GM23248 (cell line): Measurements from ENCODE around the gene CDH4. TPM values are rescaled to one million over a fixed set of nuclear protein-coding genes. Genes with fewer than 3 reads are reported as not detected.

Source experiments
- DNase-seq: peaks from one replicate; pipeline ENCODE4 v3.0.0-alpha.2; 2015
- H2AFZ ChIP-seq: fragments of 200-600 bp; sonication (generic); 2 replicates; pipeline ENCODE4 v1.6.1; 2016; ENCODE audit warnings: antibody characterized with exemption
- H3F3A ChIP-seq: fragments of 200-600 bp; sonication (generic); 2 replicates; pipeline ENCODE4 v1.6.1; 2016; ENCODE audit warnings: mild to moderate bottlenecking, antibody characterized with exemption, mixed run types; ENCODE audit not compliant: insufficient read depth
- H3K27ac ChIP-seq: fragments of 200-600 bp; sonication (generic); 2 replicates; pipeline ENCODE4 v1.5.1; 2016; ENCODE audit warnings: mild to moderate bottlenecking
- H3K27me3 ChIP-seq: fragments of 200-600 bp; sonication (generic); replicated peaks from 2 replicates; pipeline ENCODE4 v1.6.1; 2016; ENCODE audit warnings: mild to moderate bottlenecking; ENCODE audit not compliant: insufficient read depth
- H3K36me3 ChIP-seq: fragments of 200-600 bp; sonication (generic); 2 replicates; pipeline ENCODE4 v1.6.1; 2016; ENCODE audit warnings: low read depth, mild to moderate bottlenecking
- H3K4me1 ChIP-seq: fragments of 200-600 bp; sonication (generic); 2 replicates; pipeline ENCODE4 v1.6.1; 2016; ENCODE audit warnings: mild to moderate bottlenecking; ENCODE audit not compliant: insufficient read depth
- H3K4me2 ChIP-seq: fragments of 200-600 bp; sonication (generic); one replicate; pipeline ENCODE4 v1.6.1; 2016; ENCODE audit warnings: mild to moderate bottlenecking; ENCODE audit not compliant: unreplicated experiment
- H3K4me3 ChIP-seq: fragments of 200-600 bp; sonication (generic); 2 replicates; pipeline ENCODE4 v1.5.1; 2016; ENCODE audit warnings: mild to moderate bottlenecking
- H3K79me2 ChIP-seq: fragments of 200-600 bp; sonication (generic); 2 replicates; pipeline ENCODE4 v1.6.1; 2016; ENCODE audit warnings: mild to moderate bottlenecking; ENCODE audit not compliant: insufficient read depth
- H3K9ac ChIP-seq: fragments of 200-600 bp; sonication (generic); 2 replicates; pipeline ENCODE4 v1.6.1; 2016; ENCODE audit warnings: mild to moderate bottlenecking
- H3K9me2 ChIP-seq: fragments of 200-600 bp; sonication (generic); 2 replicates; pipeline ENCODE4 v1.6.1; 2016; ENCODE audit warnings: mixed run types, mild to moderate bottlenecking, moderate library complexity; ENCODE audit not compliant: insufficient read depth
- H3K9me3 ChIP-seq: fragments of 200-600 bp; sonication (generic); one replicate; pipeline ENCODE4 v1.6.1; 2017; ENCODE audit warnings: low read depth
- H4K20me1 ChIP-seq: fragments of 200-600 bp; sonication (generic); 2 replicates; pipeline ENCODE4 v1.6.0; 2016; ENCODE audit not compliant: insufficient read depth
- EZH2 ChIP-seq: fragments of 200-600 bp; sonication (generic); IDR thresholded peaks from 2 replicates; pipeline ENCODE4 v1.6.1; 2018; ENCODE audit warnings: antibody characterized with exemption, mild to moderate bottlenecking; ENCODE audit not compliant: insufficient read depth, poor library complexity, severe bottlenecking
- EZH2phosphoT487 ChIP-seq: fragments of 200-600 bp; sonication (generic); IDR thresholded peaks from 2 replicates; pipeline ENCODE4 v1.6.1; 2018; ENCODE audit warnings: antibody characterized with exemption, moderate library complexity, mild to moderate bottlenecking, low read depth; ENCODE audit not compliant: insufficient read depth
- WGBS, 2 experiments: methylation state at CpG; one replicate each; pipeline ENCODE4 v1.1.6; 2015 to 2017; ENCODE audit warnings: low lambda C conversion rate in 2 of 2, low coverage in 1 of 2; ENCODE audit errors: missing lambda C conversion rate in 2 of 2; 5-methylcytosine and 5-hydroxymethylcytosine counted together
- in situ Hi-C: fragments of 300-500 bp; cut with MboI; formaldehyde crosslinking; loops from 2 replicates; pipeline ENCODE4 v1.15.0; 2020
- polyA plus RNA-seq: library from polyadenylated mRNA; unstranded; fragments of >200 nt; fragmentation: Nextera tagmentation; extraction: Ambion mirVana; gene quantifications from 2 replicates; pipeline ENCODE4 v1.2.1, GENCODE V29; 2016
- total RNA-seq: library from RNA; depleted of rRNA; stranded (reverse); fragments of >200 nt; shearing (Covaris generic); gene quantifications from 2 replicates; pipeline ENCODE4 v1.2.3, GENCODE V29; 2014

Gene CDH4
- total and polyA plus RNA-seq, 2 experiments from 2014 or later, result 1.1 to 3.9 TPM

GRCh38 chr20:61520076-61520892 is 268.2 kb downstream of the CDH4 start:
- Histone ChIP-seq H3K9me3 (no peaks in the 10 kb centered on the region), H3K27me3 (no peaks in the 10 kb centered on the region), H3K4me3 (no peak overlapping the region), H3F3A (no peaks in the 10 kb centered on the region), H3K4me2 (no peak overlapping the region), H3K9me2 (no peaks in the 10 kb centered on the region), H3K4me1 (no peaks in the 10 kb centered on the region), H3K36me3 (no peaks in the 10 kb centered on the region), H2AFZ (no peak overlapping the region), H3K27ac (no peak overlapping the region), H3K79me2 (no peaks in the 10 kb centered on the region), H3K9ac (no peak overlapping the region), H4K20me1 (no peaks in the 10 kb centered on the region)
- DNase-seq, result no peak
- TF ChIP-seq EZH2, result no peak
- TF ChIP-seq EZH2phosphoT487, result no peak
- in situ Hi-C loops, result no loop called here
- 70 to 71% methylated on average over 14 of the region's 14 CpGs for WGBS, 2 experiments

- H3K4me3 ChIP-seq, result no peak overlapping the region
- H3K9me2 ChIP-seq, result no peaks in the 10 kb centered on the region
- H3K79me2 ChIP-seq, result no peaks in the 10 kb centered on the region
- H2AFZ ChIP-seq, result no peak overlapping the region
- H3K27ac ChIP-seq, result no peak overlapping the region
- H3K9me3 ChIP-seq, result no peaks in the 10 kb centered on the region
- H3K27me3 ChIP-seq, result no peaks in the 10 kb centered on the region
- H3F3A ChIP-seq, result no peaks in the 10 kb centered on the region
- TF ChIP-seq EZH2phosphoT487, result no peak
- no peak for TF ChIP-seq EZH2
- H3K9ac ChIP-seq, result no peak overlapping the region
- WGBS, 2 experiments, result 22% methylated on average over 14 of the region's 14 CpGs
- peak; percentile 71 for DNase-seq
- H3K36me3 ChIP-seq, result no peaks in the 10 kb centered on the region
- in situ Hi-C loops, result no loop called here
- H3K4me2 ChIP-seq, result peak overlapping the region; percentile 3
- H4K20me1 ChIP-seq, result no peaks in the 10 kb centered on the region
- no peaks in the 10 kb centered on the region for H3K4me1 ChIP-seq
Observed at GRCh38 chr20:61520893-61521460, 268.9 kb downstream of the CDH4 start.

GRCh38 chr20:61521687-61522420 is 269.8 kb downstream of the CDH4 start:
- TF ChIP-seq EZH2phosphoT487 (no peak), EZH2 (no peak)
- Histone ChIP-seq H3K79me2 (no peaks in the 10 kb centered on the region), H3K4me2 (no peak overlapping the region), H3F3A (no peaks in the 10 kb centered on the region), H2AFZ (no peak overlapping the region), H3K27ac (no peak overlapping the region), H3K9me2 (no peaks in the 10 kb centered on the region), H4K20me1 (no peaks in the 10 kb centered on the region), H3K4me1 (no peaks in the 10 kb centered on the region), H3K4me3 (no peak overlapping the region), H3K27me3 (no peaks in the 10 kb centered on the region), H3K36me3 (no peaks in the 10 kb centered on the region), H3K9ac (no peak overlapping the region), H3K9me3 (no peaks in the 10 kb centered on the region)
- no peak for DNase-seq
- WGBS, 2 experiments, result 62 to 63% methylated on average over 18 to 25 of the region's 25 CpGs
- in situ Hi-C loops, result no loop called here

GRCh38 chr20:61522498-61523090 is 270.5 kb downstream of the CDH4 start:
- Histone ChIP-seq H4K20me1 (no peaks in the 10 kb centered on the region), H2AFZ (no peak overlapping the region), H3K4me3 (no peak overlapping the region), H3K27me3 (no peaks in the 10 kb centered on the region), H3F3A (no peaks in the 10 kb centered on the region), H3K9ac (no peak overlapping the region), H3K9me3 (no peaks in the 10 kb centered on the region), H3K79me2 (no peaks in the 10 kb centered on the region), H3K27ac (no peak overlapping the region), H3K4me1 (no peaks in the 10 kb centered on the region), H3K36me3 (no peaks in the 10 kb centered on the region), H3K9me2 (no peaks in the 10 kb centered on the region), H3K4me2 (no peak overlapping the region)
- in situ Hi-C loops, result no loop called here
- DNase-seq, result no peak
- no peak for TF ChIP-seq EZH2
- no peak for TF ChIP-seq EZH2phosphoT487
- WGBS, 2 experiments, result 71 to 80% methylated on average over 25 of the region's 25 CpGs
